A172 (cell line): ENCODE results near the gene PSEN1. TPM values are rescaled to one million over a fixed set of nuclear protein-coding genes. Genes with fewer than 3 reads are reported as not detected.
"Not testable (repeated sequence)": the region's sequence is repeated elsewhere in the genome, so short reads cannot be mapped to it uniquely, and the experiment has no call there.

Experiments used
- DNase-seq: peaks from one replicate; pipeline ENCODE4 v3.0.0-alpha.2; 2015; ENCODE audit warnings: low spot score
- total RNA-seq: library from RNA; depleted of rRNA; stranded (reverse); fragments of >200 nt; shearing (Covaris generic); gene quantifications from 2 replicates; pipeline ENCODE4 v1.2.3, GENCODE V29; 2014

PSEN1 gene
- total RNA-seq, 1 experiment from 2014 or later, result 55.4 TPM

- no peak for DNase-seq
Measured at GRCh38 chr14:73166399-73166798, 30.1 kb downstream of the PSEN1 start.

GRCh38 chr14:73167727-73168126, 31.4 kb downstream of the PSEN1 start:
- no peak for DNase-seq

GRCh38 chr14:73168274-73168673, 32.0 kb downstream of the PSEN1 start:
- no peak for DNase-seq

- no peak for DNase-seq
Measured at GRCh38 chr14:73168691-73169090, 32.4 kb downstream of the PSEN1 start.

GRCh38 chr14:73169855-73170254, 33.5 kb downstream of the PSEN1 start:
- not testable (repeated sequence) for DNase-seq

- no peak for DNase-seq
Measured at GRCh38 chr14:73170686-73171085, 34.4 kb downstream of the PSEN1 start.

GRCh38 chr14:73172500-73172899, 36.2 kb downstream of the PSEN1 start:
- no peak for DNase-seq

GRCh38 chr14:73173092-73173735, 36.9 kb downstream of the PSEN1 start:
- DNase-seq, result peak; percentile 60

GRCh38 chr14:73176685-73177084, 40.4 kb downstream of the PSEN1 start:
- no peak for DNase-seq

- DNase-seq, result peak; percentile 18
Measured at GRCh38 chr14:73180385-73180805, 44.1 kb downstream of the PSEN1 start.

GRCh38 chr14:73180969-73181368, 44.7 kb downstream of the PSEN1 start:
- not testable (repeated sequence) for DNase-seq

GRCh38 chr14:73188501-73188911, 52.2 kb downstream of the PSEN1 start:
- DNase-seq, result peak; percentile 59

GRCh38 chr14:73189651-73190050, 53.3 kb downstream of the PSEN1 start:
- DNase-seq, result no peak

- DNase-seq, result no peak
Measured at GRCh38 chr14:73191441-73191840, 55.1 kb downstream of the PSEN1 start.

GRCh38 chr14:73194306-73194705, 58.0 kb downstream of the PSEN1 start:
- not testable (repeated sequence) for DNase-seq

GRCh38 chr14:73198253-73198652, 61.9 kb downstream of the PSEN1 start:
- no peak for DNase-seq

- DNase-seq, result no peak
Measured at GRCh38 chr14:73203527-73203926, 67.2 kb downstream of the PSEN1 start.

GRCh38 chr14:73207615-73208014, 71.3 kb downstream of the PSEN1 start:
- DNase-seq, result no peak

- no peak for DNase-seq
Measured at GRCh38 chr14:73208390-73208789, 72.1 kb downstream of the PSEN1 start.

GRCh38 chr14:73208846-73209245, 72.5 kb downstream of the PSEN1 start:
- no peak for DNase-seq

GRCh38 chr14:73209953-73210352, 73.6 kb downstream of the PSEN1 start:
- peak; percentile 53 for DNase-seq

GRCh38 chr14:73211251-73212040, 75.1 kb downstream of the PSEN1 start:
- DNase-seq, result no peak

- no peak for DNase-seq
Measured at GRCh38 chr14:73216030-73216429, 79.7 kb downstream of the PSEN1 start.
